ENCODE data around the gene IGFBPL1.
"Not testable (repeated sequence)": the region's sequence is repeated elsewhere in the genome, so short reads cannot be mapped to it uniquely, and the experiment has no call there.

IGFBPL1 gene

GRCh38 chr9:38423973-38424843, at the start of gene IGFBPL1:
IGFBPL1 (minus strand) TSS chr9:38424454; CDS start chr9:38424424, 30 bp downstream.
- DNase-seq: peak; percentile 31

GRCh38 chr9:38472583-38473249, 48.5 kb upstream of the IGFBPL1 start:
- not testable (repeated sequence) for DNase-seq

GRCh38 chr9:38467404-38467803, 43.1 kb upstream of the IGFBPL1 start:
- DNase-seq: no peak

GRCh38 chr9:38453835-38454234, 29.6 kb upstream of the IGFBPL1 start:
- no peak for DNase-seq

GRCh38 chr9:38451162-38451561, 26.9 kb upstream of the IGFBPL1 start:
- DNase-seq: no peak

- no peak for DNase-seq
Measured at GRCh38 chr9:38447703-38448102, 23.4 kb upstream of the IGFBPL1 start.

- DNase-seq: no peak
Measured at GRCh38 chr9:38445154-38446043, 21.1 kb upstream of the IGFBPL1 start.

- DNase-seq: no peak
Measured at GRCh38 chr9:38443597-38443996, 19.3 kb upstream of the IGFBPL1 start.

GRCh38 chr9:38443181-38443580, 18.9 kb upstream of the IGFBPL1 start:
- no peak for DNase-seq

GRCh38 chr9:38442473-38443096, 18.3 kb upstream of the IGFBPL1 start:
- DNase-seq: no peak

GRCh38 chr9:38441347-38442085, 17.3 kb upstream of the IGFBPL1 start:
- DNase-seq: no peak

- no peak for DNase-seq
Measured at GRCh38 chr9:38440516-38440915, 16.3 kb upstream of the IGFBPL1 start.

- DNase-seq: no peak
Measured at GRCh38 chr9:38439916-38440301, 15.7 kb upstream of the IGFBPL1 start.

GRCh38 chr9:38439291-38439915, 15.1 kb upstream of the IGFBPL1 start:
- DNase-seq: no peak

GRCh38 chr9:38437193-38437823, 13.1 kb upstream of the IGFBPL1 start:
- DNase-seq: no peak

GRCh38 chr9:38436708-38437107, 12.5 kb upstream of the IGFBPL1 start:
- DNase-seq: no peak

- no peak for DNase-seq
Measured at GRCh38 chr9:38435521-38435920, 11.3 kb upstream of the IGFBPL1 start.

- DNase-seq: no peak
Measured at GRCh38 chr9:38434853-38435252, 10.6 kb upstream of the IGFBPL1 start.

- no peak for DNase-seq
Measured at GRCh38 chr9:38434365-38434764, 10.1 kb upstream of the IGFBPL1 start.

GRCh38 chr9:38432922-38433510, 8.8 kb upstream of the IGFBPL1 start:
- DNase-seq: no peak

- DNase-seq: no peak
Measured at GRCh38 chr9:38431116-38431515, 6.9 kb upstream of the IGFBPL1 start.
